Glutamatergic neuron (in vitro differentiated cells): ENCODE data around the gene FSD1. TPM values are rescaled to one million over a fixed set of nuclear protein-coding genes. Genes with fewer than 3 reads are reported as not detected.
A peak's percentile ranks its signal among the peaks of the same experiment; 100 is the strongest.

Experiments used
- DNase-seq: peaks from one replicate; pipeline ENCODE4 v3.0.0; 2022
- H3K27ac Mint-ChIP-seq: one replicate; pipeline ENCODE4 v1.8.0; 2020; ENCODE audit warnings: mild to moderate bottlenecking, mixed read lengths, inconsistent platforms; ENCODE audit not compliant: unreplicated experiment
- H3K27me3 Mint-ChIP-seq: one replicate; pipeline ENCODE4 v1.8.0; 2020; ENCODE audit warnings: mild to moderate bottlenecking, moderate library complexity, mixed read lengths, inconsistent platforms; ENCODE audit not compliant: unreplicated experiment
- H3K36me3 Mint-ChIP-seq: one replicate; pipeline ENCODE4 v1.8.0; 2020; ENCODE audit warnings: mild to moderate bottlenecking, mixed read lengths, inconsistent platforms; ENCODE audit not compliant: unreplicated experiment
- H3K4me1 Mint-ChIP-seq: one replicate; pipeline ENCODE4 v1.8.0; 2020; ENCODE audit warnings: mild to moderate bottlenecking, low read depth, mixed read lengths, inconsistent platforms; ENCODE audit not compliant: unreplicated experiment
- H3K4me3 Mint-ChIP-seq: one replicate; pipeline ENCODE4 v1.8.0; 2020; ENCODE audit warnings: mild to moderate bottlenecking, mixed read lengths, inconsistent platforms; ENCODE audit not compliant: unreplicated experiment
- H3K9me3 Mint-ChIP-seq: one replicate; pipeline ENCODE4 v1.8.0; 2020; ENCODE audit warnings: mild to moderate bottlenecking, moderate library complexity, mixed read lengths, inconsistent platforms; ENCODE audit not compliant: unreplicated experiment
- total RNA-seq: library from RNA; stranded (reverse); fragmentation: NEBNext Ultra II Directional; extraction: Animal tissue kit (Norgen Biotek cat#: 25700); gene quantifications from one replicate; pipeline ENCODE4 v1.2.1, GENCODE V29; 2021; ENCODE audit not compliant: unreplicated experiment
- TF ChIP-seq, protein P1 (sequence below): fragments of 200-600 bp; sonication (generic); IDR thresholded peaks from one replicate; pipeline ENCODE4 v1.5.0; 2021; ENCODE audit not compliant: partially characterized antibody, unreplicated experiment

FSD1 gene
- total RNA-seq, 1 donor from 2014 or later, result 156 TPM

DNA sequence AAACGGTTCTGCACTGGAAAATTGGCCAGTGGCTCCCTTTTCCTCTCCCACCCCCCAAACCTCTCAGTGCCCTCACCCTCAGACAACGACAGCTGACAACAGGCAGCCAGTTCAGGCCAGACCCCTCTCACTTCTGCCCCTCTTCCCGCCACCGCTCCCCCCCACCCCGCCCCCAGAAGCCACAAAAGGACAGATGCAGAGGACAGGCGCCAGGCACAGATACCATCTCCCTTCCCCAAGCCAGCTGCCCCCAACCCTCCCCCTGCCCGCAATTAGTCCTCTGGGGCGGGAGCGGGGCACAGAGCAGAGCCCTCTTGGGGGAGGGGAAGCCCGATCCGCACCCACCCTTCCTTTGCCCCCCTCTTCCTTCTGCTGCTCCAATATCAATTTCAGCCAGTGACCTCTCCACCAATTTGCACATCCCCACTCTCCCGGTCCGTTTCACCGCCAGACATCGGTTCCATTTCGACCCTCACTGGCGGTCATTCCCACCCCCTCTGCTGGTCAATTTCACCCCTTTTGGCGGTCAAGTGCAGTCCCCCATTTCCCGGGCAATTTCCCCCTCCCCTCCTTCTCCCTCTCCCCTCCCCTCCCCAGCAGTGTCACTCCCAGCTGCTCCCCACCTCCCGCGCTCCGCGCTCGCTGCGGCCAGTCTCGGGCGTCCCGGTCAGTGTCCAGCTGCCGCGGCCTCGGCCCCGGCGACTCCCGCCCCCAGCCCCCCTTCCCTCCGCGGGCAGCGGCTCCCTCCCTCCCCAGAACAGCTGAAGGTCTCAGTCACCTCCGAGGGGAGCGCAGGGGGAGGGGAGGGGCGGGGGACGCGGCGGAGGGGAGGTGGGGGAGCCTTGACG lies 25.8 kb upstream of the FSD1 start, which contains the start of gene SHD:
SHD (plus strand) TSS at position 848 of the 848 bp plus-strand sequence. CDS start 798 bp downstream, outside the sequence.
- H3K36me3 Mint-ChIP-seq, result no peaks in the 10 kb centered on the region
- peak; percentile 87 for DNase-seq
- TF ChIP-seq, protein P1, sequence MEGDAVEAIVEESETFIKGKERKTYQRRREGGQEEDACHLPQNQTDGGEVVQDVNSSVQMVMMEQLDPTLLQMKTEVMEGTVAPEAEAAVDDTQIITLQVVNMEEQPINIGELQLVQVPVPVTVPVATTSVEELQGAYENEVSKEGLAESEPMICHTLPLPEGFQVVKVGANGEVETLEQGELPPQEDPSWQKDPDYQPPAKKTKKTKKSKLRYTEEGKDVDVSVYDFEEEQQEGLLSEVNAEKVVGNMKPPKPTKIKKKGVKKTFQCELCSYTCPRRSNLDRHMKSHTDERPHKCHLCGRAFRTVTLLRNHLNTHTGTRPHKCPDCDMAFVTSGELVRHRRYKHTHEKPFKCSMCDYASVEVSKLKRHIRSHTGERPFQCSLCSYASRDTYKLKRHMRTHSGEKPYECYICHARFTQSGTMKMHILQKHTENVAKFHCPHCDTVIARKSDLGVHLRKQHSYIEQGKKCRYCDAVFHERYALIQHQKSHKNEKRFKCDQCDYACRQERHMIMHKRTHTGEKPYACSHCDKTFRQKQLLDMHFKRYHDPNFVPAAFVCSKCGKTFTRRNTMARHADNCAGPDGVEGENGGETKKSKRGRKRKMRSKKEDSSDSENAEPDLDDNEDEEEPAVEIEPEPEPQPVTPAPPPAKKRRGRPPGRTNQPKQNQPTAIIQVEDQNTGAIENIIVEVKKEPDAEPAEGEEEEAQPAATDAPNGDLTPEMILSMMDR, result peak; percentile 14
- H3K27me3 Mint-ChIP-seq, result peaks cover 12% of the 10 kb centered on the region
- H3K9me3 Mint-ChIP-seq, result peaks cover 7% of the 10 kb centered on the region
- H3K4me1 Mint-ChIP-seq, result peaks cover 3% of the 10 kb centered on the region
- H3K27ac Mint-ChIP-seq, result peak within 1 kb of the TSS; percentile 98
- peak within 1 kb of the TSS; percentile 93 for H3K4me3 Mint-ChIP-seq

DNA sequence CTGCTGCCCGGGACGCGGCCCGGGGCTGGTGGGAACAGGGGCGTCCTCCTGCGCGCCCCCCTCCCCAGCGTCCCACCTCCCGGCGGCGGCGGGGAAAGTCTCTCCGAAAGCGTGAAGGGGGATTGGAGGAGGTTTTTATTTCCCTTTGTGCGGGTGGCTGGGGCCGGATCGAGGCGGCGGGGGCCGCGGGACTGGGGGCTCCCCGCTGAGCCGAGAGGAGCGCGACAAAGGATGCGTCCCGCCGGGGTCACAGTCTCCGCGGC lies 25.2 kb upstream of the FSD1 start:
- Mint-ChIP-seq H3K4me3 (peak overlapping the region; percentile 46), H3K4me1 (peaks cover 3% of the 10 kb centered on the region), H3K9me3 (peaks cover 7% of the 10 kb centered on the region), H3K27ac (no peak overlapping the region), H3K27me3 (peaks cover 12% of the 10 kb centered on the region), H3K36me3 (no peaks in the 10 kb centered on the region)
- TF ChIP-seq, protein P1, result no peak
- no peak for DNase-seq

DNA sequence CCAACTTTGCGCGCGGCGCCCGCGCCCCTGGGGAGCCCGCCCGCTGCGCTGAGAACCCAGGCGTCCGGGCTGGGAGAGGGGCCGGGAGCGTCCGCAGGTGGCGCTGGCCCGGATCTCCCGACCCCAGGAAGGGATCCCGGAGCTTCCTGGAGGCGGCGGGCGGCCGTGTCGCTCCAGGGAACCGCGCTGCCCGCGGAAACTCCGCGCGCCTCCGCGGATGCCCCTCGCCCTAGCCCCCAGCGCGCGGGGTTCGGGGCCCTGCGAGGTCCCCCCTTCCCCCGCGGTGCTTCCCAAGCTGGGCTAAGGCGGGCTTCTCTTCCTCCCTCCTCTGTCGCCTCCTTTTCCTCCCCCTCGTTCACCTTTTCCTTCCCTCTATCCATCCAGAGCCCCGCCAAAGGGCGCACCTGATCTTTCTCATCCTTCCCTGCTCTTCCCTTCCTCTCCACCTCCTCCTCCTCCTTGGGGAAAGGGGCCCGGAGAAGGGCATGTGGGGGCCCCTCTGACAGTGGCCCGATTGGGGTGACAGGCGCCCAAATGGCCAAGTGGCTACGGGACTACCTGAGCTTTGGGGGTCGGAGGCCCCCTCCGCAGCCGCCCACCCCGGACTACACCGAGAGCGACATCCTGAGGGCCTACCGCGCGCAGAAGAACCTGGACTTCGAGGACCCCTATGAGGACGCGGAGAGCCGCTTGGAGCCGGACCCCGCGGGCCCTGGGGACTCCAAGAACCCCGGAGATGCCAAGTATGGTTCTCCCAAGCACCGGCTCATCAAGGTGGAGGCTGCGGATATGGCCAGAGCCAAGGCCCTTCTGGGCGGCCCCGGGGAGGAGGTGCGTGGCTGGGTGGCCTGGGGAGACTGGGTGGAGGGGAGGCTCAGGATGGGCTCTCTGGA lies 24.6 kb upstream of the FSD1 start:
- peak; percentile 40 for DNase-seq
- Mint-ChIP-seq H3K36me3 (no peaks in the 10 kb centered on the region), H3K9me3 (peaks cover 7% of the 10 kb centered on the region), H3K27me3 (peaks cover 12% of the 10 kb centered on the region), H3K4me1 (peaks cover 3% of the 10 kb centered on the region), H3K27ac (peak overlapping the region; percentile 88), H3K4me3 (peak overlapping the region; percentile 93)
- TF ChIP-seq, protein P1, result no peak

DNA sequence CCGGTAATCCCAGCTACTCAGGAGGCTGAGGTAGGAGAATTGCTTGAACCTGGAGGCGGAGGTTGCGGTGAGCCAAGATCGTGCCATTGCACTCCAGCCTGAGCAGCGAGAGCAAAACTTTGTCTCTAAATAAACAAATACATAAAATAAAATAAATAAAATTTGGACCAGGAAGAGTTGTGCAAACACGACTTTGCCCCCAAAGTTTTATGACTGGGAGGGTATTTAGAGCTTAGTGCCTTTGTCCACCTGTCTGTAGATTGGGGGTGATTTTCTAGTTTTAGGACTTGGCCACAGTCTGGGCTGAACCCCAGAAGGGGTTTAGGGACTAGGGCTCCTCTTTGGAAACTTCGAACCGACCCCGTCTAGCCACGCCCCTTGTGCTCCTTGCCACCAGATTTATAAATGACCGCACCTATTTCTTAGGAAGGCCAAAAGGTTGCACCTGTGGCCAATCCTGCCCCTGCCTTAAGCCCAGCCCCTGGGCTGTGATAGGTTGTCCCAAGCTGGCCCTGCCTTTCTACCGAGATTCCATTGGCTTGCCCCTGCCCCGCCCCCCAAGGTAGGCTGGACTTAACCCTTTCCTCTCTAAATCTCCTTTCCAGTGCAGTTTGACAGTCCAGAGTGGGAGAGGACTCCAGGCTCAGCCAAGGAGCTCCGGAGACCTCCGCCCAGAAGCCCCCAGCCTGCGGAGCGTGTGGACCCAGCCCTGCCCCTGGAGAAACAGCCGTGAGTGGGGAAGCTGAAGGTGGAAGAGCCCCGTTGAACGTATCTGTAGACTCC lies 20.0 kb upstream of the FSD1 start:
- Mint-ChIP-seq H3K36me3 (no peaks in the 10 kb centered on the region), H3K4me1 (no peaks in the 10 kb centered on the region), H3K27ac (no peak overlapping the region), H3K4me3 (no peak overlapping the region), H3K9me3 (peaks cover 6% of the 10 kb centered on the region), H3K27me3 (peaks cover 4% of the 10 kb centered on the region)
- DNase-seq, result peak; percentile 67
- TF ChIP-seq, protein P1, result no peak
